ENCODE measurements around the gene SNX5. TPM values are rescaled to one million over a fixed set of nuclear protein-coding genes. Genes with fewer than 3 reads are reported as not detected.

Gene SNX5
- total and polyA plus RNA-seq, 2 of the 13 experiments (the other 11 are each of a cell fraction or from before 2014, with no cell fraction given): 664 to 1,040 TPM

DNA sequence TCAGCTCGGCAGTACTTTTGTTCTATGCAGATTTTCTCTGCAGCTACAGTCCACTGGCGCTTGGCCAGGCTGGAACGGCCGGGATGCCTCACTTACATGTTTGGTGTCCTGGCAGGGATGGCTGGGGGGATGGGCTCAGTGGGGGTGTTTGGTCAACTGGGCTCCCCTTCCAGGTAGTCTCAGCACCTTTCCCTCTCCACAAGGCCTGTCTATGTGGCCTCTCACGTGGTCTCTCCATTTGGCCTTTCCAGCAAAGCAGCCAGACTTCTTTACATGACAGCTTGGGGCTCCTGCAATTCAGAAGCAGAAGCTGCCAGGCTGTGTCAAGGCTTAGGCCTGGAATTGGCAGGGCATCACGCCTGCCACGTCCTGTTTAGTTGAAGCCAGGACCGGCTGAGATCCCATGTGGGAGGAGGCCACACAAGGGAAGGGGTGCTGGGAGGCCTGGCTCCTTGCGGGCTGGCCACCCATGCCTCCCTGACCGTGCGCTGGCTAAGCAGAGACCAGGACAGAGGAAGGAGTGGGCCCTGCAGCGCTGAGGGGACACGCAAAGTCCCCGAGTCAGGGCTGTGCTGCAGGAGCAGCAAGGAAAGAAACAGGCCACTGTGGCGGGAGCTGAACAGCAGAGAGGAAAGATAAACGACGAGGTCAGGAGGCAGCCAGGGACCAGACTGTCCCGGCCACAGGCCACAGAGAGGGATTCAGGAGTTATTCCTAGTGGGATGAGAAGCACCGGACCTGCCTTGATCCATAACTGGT, 39.1 kb upstream of the SNX5 start (continued):
- TF ChIP-seq, protein P1, sequence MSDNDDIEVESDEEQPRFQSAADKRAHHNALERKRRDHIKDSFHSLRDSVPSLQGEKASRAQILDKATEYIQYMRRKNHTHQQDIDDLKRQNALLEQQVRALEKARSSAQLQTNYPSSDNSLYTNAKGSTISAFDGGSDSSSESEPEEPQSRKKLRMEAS (IDR thresholded peaks at IDR 0.05): peak; percentile 32; the same call in 1 of the 2 replicates
- no peak for TF ChIP-seq ZNF777 (CRISPR knock-in tag; IDR thresholded peaks at IDR 0.05)
- no peak for TF ChIP-seq MZF1 (CRISPR knock-in tag; IDR thresholded peaks at IDR 0.05; ENCODE audit: borderline replicate concordance)
- no peak for TF ChIP-seq BRD4 (CRISPR knock-in tag; IDR thresholded peaks at IDR 0.05)
- no peak for TF ChIP-seq NR2F2 (IDR thresholded peaks at IDR 0.05; ENCODE audit: borderline replicate concordance, low read depth)
- TF ChIP-seq, protein P2, sequence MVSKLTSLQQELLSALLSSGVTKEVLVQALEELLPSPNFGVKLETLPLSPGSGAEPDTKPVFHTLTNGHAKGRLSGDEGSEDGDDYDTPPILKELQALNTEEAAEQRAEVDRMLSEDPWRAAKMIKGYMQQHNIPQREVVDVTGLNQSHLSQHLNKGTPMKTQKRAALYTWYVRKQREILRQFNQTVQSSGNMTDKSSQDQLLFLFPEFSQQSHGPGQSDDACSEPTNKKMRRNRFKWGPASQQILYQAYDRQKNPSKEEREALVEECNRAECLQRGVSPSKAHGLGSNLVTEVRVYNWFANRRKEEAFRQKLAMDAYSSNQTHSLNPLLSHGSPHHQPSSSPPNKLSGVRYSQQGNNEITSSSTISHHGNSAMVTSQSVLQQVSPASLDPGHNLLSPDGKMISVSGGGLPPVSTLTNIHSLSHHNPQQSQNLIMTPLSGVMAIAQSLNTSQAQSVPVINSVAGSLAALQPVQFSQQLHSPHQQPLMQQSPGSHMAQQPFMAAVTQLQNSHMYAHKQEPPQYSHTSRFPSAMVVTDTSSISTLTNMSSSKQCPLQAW (CRISPR knock-in tag; IDR thresholded peaks at IDR 0.05): peak; percentile 46; the same call in 1 of the 2 replicates
- TF ChIP-seq GABPB1 (CRISPR knock-in tag; IDR thresholded peaks at IDR 0.05): peak; percentile 49
- TF ChIP-seq, protein P3, sequence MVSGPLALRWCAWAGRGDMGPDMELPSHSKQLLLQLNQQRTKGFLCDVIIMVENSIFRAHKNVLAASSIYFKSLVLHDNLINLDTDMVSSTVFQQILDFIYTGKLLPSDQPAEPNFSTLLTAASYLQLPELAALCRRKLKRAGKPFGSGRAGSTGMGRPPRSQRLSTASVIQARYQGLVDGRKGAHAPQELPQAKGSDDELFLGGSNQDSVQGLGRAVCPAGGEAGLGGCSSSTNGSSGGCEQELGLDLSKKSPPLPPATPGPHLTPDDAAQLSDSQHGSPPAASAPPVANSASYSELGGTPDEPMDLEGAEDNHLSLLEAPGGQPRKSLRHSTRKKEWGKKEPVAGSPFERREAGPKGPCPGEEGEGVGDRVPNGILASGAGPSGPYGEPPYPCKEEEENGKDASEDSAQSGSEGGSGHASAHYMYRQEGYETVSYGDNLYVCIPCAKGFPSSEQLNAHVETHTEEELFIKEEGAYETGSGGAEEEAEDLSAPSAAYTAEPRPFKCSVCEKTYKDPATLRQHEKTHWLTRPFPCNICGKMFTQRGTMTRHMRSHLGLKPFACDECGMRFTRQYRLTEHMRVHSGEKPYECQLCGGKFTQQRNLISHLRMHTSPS (CRISPR knock-in tag; IDR thresholded peaks at IDR 0.05; ENCODE audit: low read depth): no peak
- no peak for TF ChIP-seq GATAD2A (CRISPR knock-in tag; IDR thresholded peaks at IDR 0.05)
- TF ChIP-seq GABPA (IDR thresholded peaks at IDR 0.05; ENCODE audit: low read depth, low read length): no peak
- TF ChIP-seq GABPA (CRISPR knock-in tag; IDR thresholded peaks at IDR 0.05; ENCODE audit: low read depth): no peak
- TF ChIP-seq, protein P4, sequence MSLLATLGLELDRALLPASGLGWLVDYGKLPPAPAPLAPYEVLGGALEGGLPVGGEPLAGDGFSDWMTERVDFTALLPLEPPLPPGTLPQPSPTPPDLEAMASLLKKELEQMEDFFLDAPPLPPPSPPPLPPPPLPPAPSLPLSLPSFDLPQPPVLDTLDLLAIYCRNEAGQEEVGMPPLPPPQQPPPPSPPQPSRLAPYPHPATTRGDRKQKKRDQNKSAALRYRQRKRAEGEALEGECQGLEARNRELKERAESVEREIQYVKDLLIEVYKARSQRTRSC (CRISPR knock-in tag; IDR thresholded peaks at IDR 0.05; ENCODE audit: low read depth): no peak
- TF ChIP-seq NCOA2 (CRISPR knock-in tag; IDR thresholded peaks at IDR 0.05): no peak
- no peak for TF ChIP-seq KAT2B (IDR thresholded peaks at IDR 0.05; ENCODE audit: borderline replicate concordance, low read depth, low read length)
- TF ChIP-seq SRSF1 (optimal IDR thresholded peaks at IDR 0.05; ENCODE audit: low read depth, low read length): peak; percentile 20
- peak; percentile 32; the same call in 1 of the 2 replicates for TF ChIP-seq ELF1 (CRISPR knock-in tag; IDR thresholded peaks at IDR 0.05)
- no peak for TF ChIP-seq ZNF101 (CRISPR knock-in tag; IDR thresholded peaks at IDR 0.05; ENCODE audit: borderline replicate concordance, low read depth)
- TF ChIP-seq, protein P5, sequence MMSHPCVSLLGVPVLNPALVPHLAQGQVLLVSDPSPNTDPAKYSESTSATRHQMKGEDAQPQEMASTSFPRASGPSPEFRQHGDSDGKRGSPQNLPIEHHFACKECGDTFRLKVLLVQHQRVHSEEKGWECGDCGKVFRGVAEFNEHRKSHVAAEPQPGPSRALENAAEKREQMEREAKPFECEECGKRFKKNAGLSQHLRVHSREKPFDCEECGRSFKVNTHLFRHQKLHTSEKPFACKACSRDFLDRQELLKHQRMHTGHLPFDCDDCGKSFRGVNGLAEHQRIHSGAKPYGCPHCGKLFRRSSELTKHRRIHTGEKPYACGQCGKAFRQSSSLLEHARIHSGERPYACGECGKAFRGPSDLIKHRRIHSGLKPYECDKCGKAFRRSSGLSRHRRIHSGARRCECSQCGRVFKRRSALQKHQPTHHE (CRISPR knock-in tag; IDR thresholded peaks at IDR 0.05; ENCODE audit: borderline replicate concordance): no peak
- peak; percentile 44; the same call in 1 of the 2 replicates for TF ChIP-seq ZNF451 (CRISPR knock-in tag; IDR thresholded peaks at IDR 0.05)
- TF ChIP-seq PHF8 (CRISPR knock-in tag; IDR thresholded peaks at IDR 0.05): 0 out of 2 replicates have a peak, but pooled peaks have one; percentile 46
- TF ChIP-seq, protein P6, sequence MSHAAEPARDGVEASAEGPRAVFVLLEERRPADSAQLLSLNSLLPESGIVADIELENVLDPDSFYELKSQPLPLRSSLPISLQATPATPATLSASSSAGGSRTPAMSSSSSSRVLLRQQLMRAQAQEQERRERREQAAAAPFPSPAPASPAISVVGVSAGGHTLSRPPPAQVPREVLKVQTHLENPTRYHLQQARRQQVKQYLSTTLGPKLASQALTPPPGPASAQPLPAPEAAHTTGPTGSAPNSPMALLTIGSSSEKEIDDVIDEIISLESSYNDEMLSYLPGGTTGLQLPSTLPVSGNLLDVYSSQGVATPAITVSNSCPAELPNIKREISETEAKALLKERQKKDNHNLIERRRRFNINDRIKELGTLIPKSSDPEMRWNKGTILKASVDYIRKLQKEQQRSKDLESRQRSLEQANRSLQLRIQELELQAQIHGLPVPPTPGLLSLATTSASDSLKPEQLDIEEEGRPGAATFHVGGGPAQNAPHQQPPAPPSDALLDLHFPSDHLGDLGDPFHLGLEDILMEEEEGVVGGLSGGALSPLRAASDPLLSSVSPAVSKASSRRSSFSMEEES (CRISPR knock-in tag; IDR thresholded peaks at IDR 0.05): no peak
- TF ChIP-seq ZNF292 (CRISPR knock-in tag; IDR thresholded peaks at IDR 0.05; ENCODE audit: borderline replicate concordance, low read depth): peak; percentile 54; the same call in 1 of the 2 replicates
- TF ChIP-seq HNRNPK (IDR thresholded peaks at IDR 0.05; ENCODE audit: low read depth, low read length, poor library complexity, severe bottlenecking): no peak
